Lower leg skin (tissue), 4 donors: ENCODE results near the gene PAH. TPM values are rescaled to one million over a fixed set of nuclear protein-coding genes. Genes with fewer than 3 reads are reported as not detected.

Source experiments
- DNase-seq, 2 donors: peaks; one replicate each; pipeline ENCODE4 v3.0.0-alpha.2; 2019; ENCODE audit warnings: low spot score in 2 of 2
- H3K4me3 ChIP-seq: fragments of 200-600 bp; sonication (generic); 2 replicates; pipeline ENCODE4 v1.5.1; 2017; ENCODE audit warnings: mild to moderate bottlenecking, low read depth; ENCODE audit not compliant: poor library complexity, severe bottlenecking
- POLR2A ChIP-seq, 2 donors: fragments of 450-650 bp; IDR thresholded peaks; one replicate each; pipeline ENCODE4 v1.6.1; 2016 to 2017; ENCODE audit warnings: antibody characterized with exemption in 2 of 2, mild to moderate bottlenecking in 1 of 2, moderate library complexity in 1 of 2
- WGBS, 2 donors: methylation state at CpG; one replicate each; pipeline ENCODE4 v1.1.5; 2018; 5-methylcytosine and 5-hydroxymethylcytosine counted together
- intact Hi-C: fragments of 100-400 bp; cut with DNase I; formaldehyde crosslinking; loops from one replicate; pipeline ENCODE4 v1.15.0; 2023; ENCODE audit warnings: low total_unique reads
- total RNA-seq, 4 donors: library from RNA; depleted of rRNA; stranded (reverse); fragments of >200 nt; gene quantifications; one replicate each; pipeline ENCODE4 v1.1.0, GENCODE V29; 2016
- TF ChIP-seq, protein P1 (sequence below), 3 donors: fragments of 450-650 bp; IDR thresholded peaks; one replicate each; pipeline ENCODE4 v1.5.1; 2016; ENCODE audit warnings: antibody characterized with exemption in 3 of 3, mild to moderate bottlenecking in 3 of 3, moderate library complexity in 2 of 3

Gene PAH
- total RNA-seq, 4 donors from 2014 or later = not detected

- intact Hi-C loops = loop anchor here (10.0 kb wide), 1 partner anchor 609 kb away; no protein-coding TSS in a partner anchor
Observed at GRCh38 chr12:102946042-102946441, 29.0 kb upstream of the PAH start.

GRCh38 chr12:102939670-102940222 is 22.7 kb upstream of the PAH start:
- TF ChIP-seq, protein P1, sequence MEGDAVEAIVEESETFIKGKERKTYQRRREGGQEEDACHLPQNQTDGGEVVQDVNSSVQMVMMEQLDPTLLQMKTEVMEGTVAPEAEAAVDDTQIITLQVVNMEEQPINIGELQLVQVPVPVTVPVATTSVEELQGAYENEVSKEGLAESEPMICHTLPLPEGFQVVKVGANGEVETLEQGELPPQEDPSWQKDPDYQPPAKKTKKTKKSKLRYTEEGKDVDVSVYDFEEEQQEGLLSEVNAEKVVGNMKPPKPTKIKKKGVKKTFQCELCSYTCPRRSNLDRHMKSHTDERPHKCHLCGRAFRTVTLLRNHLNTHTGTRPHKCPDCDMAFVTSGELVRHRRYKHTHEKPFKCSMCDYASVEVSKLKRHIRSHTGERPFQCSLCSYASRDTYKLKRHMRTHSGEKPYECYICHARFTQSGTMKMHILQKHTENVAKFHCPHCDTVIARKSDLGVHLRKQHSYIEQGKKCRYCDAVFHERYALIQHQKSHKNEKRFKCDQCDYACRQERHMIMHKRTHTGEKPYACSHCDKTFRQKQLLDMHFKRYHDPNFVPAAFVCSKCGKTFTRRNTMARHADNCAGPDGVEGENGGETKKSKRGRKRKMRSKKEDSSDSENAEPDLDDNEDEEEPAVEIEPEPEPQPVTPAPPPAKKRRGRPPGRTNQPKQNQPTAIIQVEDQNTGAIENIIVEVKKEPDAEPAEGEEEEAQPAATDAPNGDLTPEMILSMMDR (IDR thresholded peaks at IDR 0.05) = no peak
- TF ChIP-seq POLR2A (IDR thresholded peaks at IDR 0.05) = no peak
- intact Hi-C loops = loop anchor here (10.0 kb wide), 1 partner anchor 615 kb away; no protein-coding TSS in a partner anchor
- WGBS, 2 donors = 71 to 86% methylated on average over 2 of the region's 2 CpGs
- no peak for DNase-seq
- H3K4me3 ChIP-seq = no peak overlapping the region

More at GRCh38 chr12:102946042-102946441, 29.0 kb upstream of the PAH start:
- WGBS, 2 donors = 19 to 41% methylated on average over 2 of the region's 2 CpGs
- TF ChIP-seq, protein P1 (IDR thresholded peaks at IDR 0.05) = no peak
- no peak for TF ChIP-seq POLR2A (IDR thresholded peaks at IDR 0.05)
- H3K4me3 ChIP-seq = no peak overlapping the region
- DNase-seq = no peak

GRCh38 chr12:102939059-102939458 is 22.0 kb upstream of the PAH start:
- H3K4me3 ChIP-seq = no peak overlapping the region
- 68% methylated on average over 2 of the region's 2 CpGs for WGBS, 2 donors
- DNase-seq = no peak
- TF ChIP-seq POLR2A (IDR thresholded peaks at IDR 0.05) = no peak
- TF ChIP-seq, protein P1 (IDR thresholded peaks at IDR 0.05) = no peak
- intact Hi-C loops = no loop called here

DNA sequence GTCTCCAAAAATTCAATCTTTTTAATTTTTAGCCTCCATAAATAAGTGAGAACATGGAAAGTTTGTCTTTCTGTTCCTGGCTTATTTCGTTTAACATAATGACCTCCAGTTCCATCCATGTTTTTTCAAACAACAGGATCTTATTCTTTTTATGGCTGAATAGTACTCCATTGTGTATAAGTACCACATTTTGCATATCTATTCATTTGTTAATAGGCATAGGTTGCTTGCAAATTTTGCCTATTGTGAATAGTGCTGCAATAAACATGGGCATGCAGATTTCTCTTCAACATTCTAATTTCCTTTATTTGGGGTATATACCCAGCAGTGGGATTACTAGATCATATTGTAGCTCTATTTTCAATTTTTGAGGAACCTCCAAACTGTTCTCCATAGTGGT is 16.1 kb upstream of the PAH start:
- TF ChIP-seq, protein P1 (IDR thresholded peaks at IDR 0.05) = no peak
- TF ChIP-seq POLR2A (IDR thresholded peaks at IDR 0.05) = no peak
- intact Hi-C loops = no loop called here
- no peak overlapping the region for H3K4me3 ChIP-seq
- WGBS, 2 donors = 67 to 68% methylated on average over 1 of the region's 1 CpG
- no peak for DNase-seq

GRCh38 chr12:102927220-102927619 is 10.2 kb upstream of the PAH start:
- no peak overlapping the region for H3K4me3 ChIP-seq
- intact Hi-C loops = no loop called here
- no peak for TF ChIP-seq POLR2A (IDR thresholded peaks at IDR 0.05)
- TF ChIP-seq, protein P1 (IDR thresholded peaks at IDR 0.05) = no peak
- no peak for DNase-seq

GRCh38 chr12:102921240-102921639 is 4.2 kb upstream of the PAH start:
- DNase-seq = no peak
- no peak for TF ChIP-seq POLR2A (IDR thresholded peaks at IDR 0.05)
- TF ChIP-seq, protein P1 (IDR thresholded peaks at IDR 0.05) = no peak
- intact Hi-C loops = no loop called here
- no peak overlapping the region for H3K4me3 ChIP-seq
